ENCODE measurements around the gene TASOR. TPM values are rescaled to one million over a fixed set of nuclear protein-coding genes. Genes with fewer than 3 reads are reported as not detected.

The TASOR gene
- total RNA-seq, 1 experiment from 2014 or later = 37.2 TPM

DNA sequence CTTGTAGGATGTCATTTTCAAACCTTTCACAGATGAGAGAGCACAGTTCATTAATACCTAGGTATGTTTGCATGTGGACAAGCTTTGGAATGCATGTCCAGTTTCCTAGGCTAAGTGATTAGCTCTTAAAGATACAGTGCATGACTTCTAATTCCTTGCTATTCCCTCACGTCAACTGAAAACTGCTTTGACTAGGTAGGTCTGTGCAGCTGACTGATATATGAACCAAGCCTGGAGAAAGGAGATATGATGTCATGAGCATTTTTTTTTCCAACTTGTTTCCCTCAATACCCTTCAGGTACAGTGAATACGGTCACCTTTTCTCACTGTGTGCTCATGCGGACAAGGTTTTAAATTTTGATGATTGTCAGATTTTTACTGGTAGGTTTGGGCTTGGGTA lies 41.6 kb upstream of the TASOR start:
- no CpG with 5 or more reads among the region's 3 CpGs for WGBS (ENCODE audit: extremely low coverage, insufficient read length, low lambda C conversion rate)
- Histone ChIP-seq H3K14ac (ENCODE audit: insufficient read depth, low read length) (no peak overlapping the region), H3K9ac (ENCODE audit: extremely low read depth, insufficient read length, low read length) (no peak overlapping the region), H3K27me3 (ENCODE audit: insufficient read depth, low read length) (no peaks in the 10 kb centered on the region), H2AFZ (ENCODE audit: low read length) (no peak overlapping the region), H2BK5ac (ENCODE audit: insufficient read length, low read length) (no peak overlapping the region), H3K4ac (ENCODE audit: low read depth, low read length) (no peak overlapping the region), H3K4me2 (ENCODE audit: insufficient read depth, insufficient read length, low read length) (no peak overlapping the region), H3K18ac (ENCODE audit: insufficient read length, low read depth, low read length) (no peak overlapping the region), H4K5ac (ENCODE audit: insufficient read length, low read depth, low read length) (no peak overlapping the region), H3K9me3 (ENCODE audit: control insufficient read depth, low read depth, low read length) (no peaks in the 10 kb centered on the region), H3K79me2 (ENCODE audit: insufficient read depth, low read length) (no peaks in the 10 kb centered on the region), H3K27ac (ENCODE audit: insufficient read length, low read depth, low read length) (no peak overlapping the region), H2AK5ac (ENCODE audit: insufficient read length, low read length) (no peak overlapping the region), H2BK12ac (ENCODE audit: insufficient read length, low read depth, low read length) (no peak overlapping the region), H3K23me2 (ENCODE audit: insufficient read length, low read depth, low read length, poor library complexity, severe bottlenecking) (no peaks in the 10 kb centered on the region), H4K8ac (replicated peaks; ENCODE audit: insufficient read length, low read depth, low read length) (no peak overlapping the region), H3K79me1 (ENCODE audit: insufficient read depth, low read depth, low read length, poor library complexity, severe bottlenecking) (no peaks in the 10 kb centered on the region), H3K23ac (ENCODE audit: insufficient read length, low read depth, low read length) (no peak overlapping the region), H2BK15ac (ENCODE audit: low read depth, low read length) (no peak overlapping the region), H4K20me1 (ENCODE audit: control insufficient read depth, insufficient read depth, insufficient read length) (no peaks in the 10 kb centered on the region), H3K56ac (ENCODE audit: insufficient read length, low read depth, low read length) (no peak overlapping the region), H4K91ac (ENCODE audit: insufficient read length, low read depth, low read length) (no peak overlapping the region), H2BK120ac (ENCODE audit: low read depth, low read length, poor library complexity, severe bottlenecking) (no peak overlapping the region), H3K4me1 (ENCODE audit: insufficient read depth, low read length) (no peaks in the 10 kb centered on the region), H2BK20ac (ENCODE audit: low read depth, low read length, poor library complexity, severe bottlenecking) (no peak overlapping the region), H3T11ph (ENCODE audit: low read length) (no peak overlapping the region)
- no peak for DNase-seq
- Mint-ChIP-seq H3K4me1 (no peaks in the 10 kb centered on the region), H3K4me3 (no peak overlapping the region), H3K27ac (no peak overlapping the region), H3K9me3 (no peaks in the 10 kb centered on the region; a peak in 1 of 5 replicates), H3K36me3 (ENCODE audit: insufficient read depth in 1 of 3, low read depth in 3 of 3) (peaks cover 0 to 2% (median 0%) of the 10 kb centered on the region in 3 experiments; a peak in 1 of 7 replicates), H3K27me3 (ENCODE audit: low read depth) (no peaks in the 10 kb centered on the region)
- TF ChIP-seq, protein P1, sequence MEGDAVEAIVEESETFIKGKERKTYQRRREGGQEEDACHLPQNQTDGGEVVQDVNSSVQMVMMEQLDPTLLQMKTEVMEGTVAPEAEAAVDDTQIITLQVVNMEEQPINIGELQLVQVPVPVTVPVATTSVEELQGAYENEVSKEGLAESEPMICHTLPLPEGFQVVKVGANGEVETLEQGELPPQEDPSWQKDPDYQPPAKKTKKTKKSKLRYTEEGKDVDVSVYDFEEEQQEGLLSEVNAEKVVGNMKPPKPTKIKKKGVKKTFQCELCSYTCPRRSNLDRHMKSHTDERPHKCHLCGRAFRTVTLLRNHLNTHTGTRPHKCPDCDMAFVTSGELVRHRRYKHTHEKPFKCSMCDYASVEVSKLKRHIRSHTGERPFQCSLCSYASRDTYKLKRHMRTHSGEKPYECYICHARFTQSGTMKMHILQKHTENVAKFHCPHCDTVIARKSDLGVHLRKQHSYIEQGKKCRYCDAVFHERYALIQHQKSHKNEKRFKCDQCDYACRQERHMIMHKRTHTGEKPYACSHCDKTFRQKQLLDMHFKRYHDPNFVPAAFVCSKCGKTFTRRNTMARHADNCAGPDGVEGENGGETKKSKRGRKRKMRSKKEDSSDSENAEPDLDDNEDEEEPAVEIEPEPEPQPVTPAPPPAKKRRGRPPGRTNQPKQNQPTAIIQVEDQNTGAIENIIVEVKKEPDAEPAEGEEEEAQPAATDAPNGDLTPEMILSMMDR (conservative IDR thresholded peaks at IDR 0.05) = no peak

All from H9 (cell line).